Liver (tissue), 3 donors: Measurements from ENCODE around the gene OR2L3.
"Not testable (repeated sequence)": the region's sequence is repeated elsewhere in the genome, so short reads cannot be mapped to it uniquely, and the experiment has no call there.

Experiments used
- EGR1 ChIP-seq, 2 donors: IDR thresholded peaks; 2 replicates each; pipeline ENCODE4 v1.6.1; 2016 to 2018; ENCODE audit warnings: antibody characterized with exemption in 2 of 2, low read depth in 2 of 2
- FOXA1 ChIP-seq: IDR thresholded peaks from 2 replicates; pipeline ENCODE4 v1.6.1; 2016; ENCODE audit warnings: antibody characterized with exemption
- HNF4G ChIP-seq: IDR thresholded peaks from 2 replicates; pipeline ENCODE4 v1.6.1; 2016; ENCODE audit warnings: antibody characterized with exemption
- JUND ChIP-seq, 2 donors: IDR thresholded peaks; 2 replicates each; pipeline ENCODE4 v1.6.1; 2016; ENCODE audit warnings: antibody characterized with exemption in 2 of 2
- RAD21 ChIP-seq, 2 donors: IDR thresholded peaks; 2 replicates each; pipeline ENCODE4 v1.6.1; 2016; ENCODE audit warnings: antibody characterized with exemption in 2 of 2, mild to moderate bottlenecking in 2 of 2
- SP1 ChIP-seq: IDR thresholded peaks from 2 replicates; pipeline ENCODE4 v1.6.1; 2018; ENCODE audit warnings: antibody characterized with exemption, mild to moderate bottlenecking
- TAF1 ChIP-seq: conservative IDR thresholded peaks from 2 replicates; pipeline ENCODE4 v1.6.1; 2016; ENCODE audit warnings: antibody characterized with exemption, mild to moderate bottlenecking
- YY1 ChIP-seq: IDR thresholded peaks from 2 replicates; pipeline ENCODE4 v1.6.1; 2016; ENCODE audit warnings: antibody characterized with exemption, mild to moderate bottlenecking
- TF ChIP-seq, protein P1 (sequence below): fragments of 150-350 bp; IDR thresholded peaks from 2 replicates; pipeline ENCODE4 v1.5.1; 2017; ENCODE audit warnings: improper control_type of control experiment, low read depth, low read length; ENCODE audit not compliant: missing input control
- TF ChIP-seq, protein P2 (sequence below): IDR thresholded peaks from 2 replicates; pipeline ENCODE4 v1.6.1; 2016; ENCODE audit warnings: antibody characterized with exemption
- TF ChIP-seq, protein P3 (sequence below): IDR thresholded peaks from 2 replicates; pipeline ENCODE4 v1.6.1; 2016; ENCODE audit warnings: antibody characterized with exemption
- donor health status: healthy.
- donor health status: healthy.

DNA sequence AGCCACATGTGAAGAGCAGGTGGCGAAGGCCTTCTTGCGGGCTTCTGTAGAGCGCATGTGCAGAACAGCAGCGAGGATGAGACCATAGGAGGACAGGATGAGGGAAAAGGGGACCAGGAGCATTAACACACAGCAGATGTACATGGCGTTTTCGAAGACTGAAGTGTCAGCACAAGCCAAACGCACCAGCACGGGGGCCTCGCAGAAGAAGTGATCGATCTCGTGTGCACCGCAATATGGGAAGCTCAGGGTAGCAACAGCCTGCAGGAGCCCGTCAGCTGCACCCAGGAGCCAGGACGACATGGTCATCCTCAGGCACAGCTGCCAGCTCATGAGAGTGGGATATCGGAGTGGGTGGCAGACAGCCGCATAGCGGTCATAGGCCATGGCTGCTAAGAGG lies 37.2 kb downstream of the OR2L3 start:
- TF ChIP-seq TAF1; RAD21 (IDR thresholded peaks at IDR 0.05); SP1; JUND (IDR thresholded peaks at IDR 0.05); YY1; EGR1 (IDR thresholded peaks at IDR 0.05; ENCODE audit: low read depth in 2 of 2); FOXA1; HNF4G: not testable (repeated sequence)
- TF ChIP-seq, protein P1, sequence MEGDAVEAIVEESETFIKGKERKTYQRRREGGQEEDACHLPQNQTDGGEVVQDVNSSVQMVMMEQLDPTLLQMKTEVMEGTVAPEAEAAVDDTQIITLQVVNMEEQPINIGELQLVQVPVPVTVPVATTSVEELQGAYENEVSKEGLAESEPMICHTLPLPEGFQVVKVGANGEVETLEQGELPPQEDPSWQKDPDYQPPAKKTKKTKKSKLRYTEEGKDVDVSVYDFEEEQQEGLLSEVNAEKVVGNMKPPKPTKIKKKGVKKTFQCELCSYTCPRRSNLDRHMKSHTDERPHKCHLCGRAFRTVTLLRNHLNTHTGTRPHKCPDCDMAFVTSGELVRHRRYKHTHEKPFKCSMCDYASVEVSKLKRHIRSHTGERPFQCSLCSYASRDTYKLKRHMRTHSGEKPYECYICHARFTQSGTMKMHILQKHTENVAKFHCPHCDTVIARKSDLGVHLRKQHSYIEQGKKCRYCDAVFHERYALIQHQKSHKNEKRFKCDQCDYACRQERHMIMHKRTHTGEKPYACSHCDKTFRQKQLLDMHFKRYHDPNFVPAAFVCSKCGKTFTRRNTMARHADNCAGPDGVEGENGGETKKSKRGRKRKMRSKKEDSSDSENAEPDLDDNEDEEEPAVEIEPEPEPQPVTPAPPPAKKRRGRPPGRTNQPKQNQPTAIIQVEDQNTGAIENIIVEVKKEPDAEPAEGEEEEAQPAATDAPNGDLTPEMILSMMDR = not testable (repeated sequence)
- TF ChIP-seq, protein P2, sequence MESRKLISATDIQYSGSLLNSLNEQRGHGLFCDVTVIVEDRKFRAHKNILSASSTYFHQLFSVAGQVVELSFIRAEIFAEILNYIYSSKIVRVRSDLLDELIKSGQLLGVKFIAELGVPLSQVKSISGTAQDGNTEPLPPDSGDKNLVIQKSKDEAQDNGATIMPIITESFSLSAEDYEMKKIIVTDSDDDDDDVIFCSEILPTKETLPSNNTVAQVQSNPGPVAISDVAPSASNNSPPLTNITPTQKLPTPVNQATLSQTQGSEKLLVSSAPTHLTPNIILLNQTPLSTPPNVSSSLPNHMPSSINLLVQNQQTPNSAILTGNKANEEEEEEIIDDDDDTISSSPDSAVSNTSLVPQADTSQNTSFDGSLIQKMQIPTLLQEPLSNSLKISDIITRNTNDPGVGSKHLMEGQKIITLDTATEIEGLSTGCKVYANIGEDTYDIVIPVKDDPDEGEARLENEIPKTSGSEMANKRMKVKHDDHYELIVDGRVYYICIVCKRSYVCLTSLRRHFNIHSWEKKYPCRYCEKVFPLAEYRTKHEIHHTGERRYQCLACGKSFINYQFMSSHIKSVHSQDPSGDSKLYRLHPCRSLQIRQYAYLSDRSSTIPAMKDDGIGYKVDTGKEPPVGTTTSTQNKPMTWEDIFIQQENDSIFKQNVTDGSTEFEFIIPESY = not testable (repeated sequence)
- TF ChIP-seq, protein P3, sequence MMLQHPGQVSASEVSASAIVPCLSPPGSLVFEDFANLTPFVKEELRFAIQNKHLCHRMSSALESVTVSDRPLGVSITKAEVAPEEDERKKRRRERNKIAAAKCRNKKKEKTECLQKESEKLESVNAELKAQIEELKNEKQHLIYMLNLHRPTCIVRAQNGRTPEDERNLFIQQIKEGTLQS = not testable (repeated sequence)
